H1 (cell line): ENCODE results near the gene CTIF. TPM values are rescaled to one million over a fixed set of nuclear protein-coding genes. Genes with fewer than 3 reads are reported as not detected.

Experiments used
- CTCF ChIA-PET: fragments of 300-600 bp; sonication (Branson Sonifier 250); formaldehyde crosslinking; loops from one replicate; lab custom pipeline; 2021; ENCODE audit not compliant: partially characterized antibody; lab: Charles Lee
- POLR2A ChIA-PET: fragments of 300-600 bp; sonication (Branson Sonifier 250); formaldehyde crosslinking; loops from one replicate; lab custom pipeline; 2021; ENCODE audit warnings: inconsistent platforms; ENCODE audit not compliant: partially characterized antibody; lab: Charles Lee
- DNase-seq, 2 experiments: peaks; one replicate each; pipeline versions ENCODE4 v3.0.0 to v3.0.0-alpha.2; 2010 to 2022; ENCODE audit warnings: low spot score in 2 of 2, low read depth in 1 of 2, mixed read lengths in 1 of 2
- FAIRE-seq: peaks from 2 replicates; lab custom pipeline; 2011; peaks lifted over from hg19 to GRCh38; lab: Jason Lieb, UNC
- H2AFZ ChIP-seq: 2 replicates; pipeline ENCODE4 v1.8.1; 2012; ENCODE audit warnings: low read length, inconsistent platforms
- H2AK5ac ChIP-seq: 2 replicates; pipeline ENCODE4 v1.6.1; 2013; ENCODE audit warnings: low read depth, low read length
- H2BK120ac ChIP-seq: replicated peaks from 2 replicates; pipeline ENCODE3; 2013; ENCODE audit warnings: low read depth, low read length, inconsistent platforms
- H2BK12ac ChIP-seq: 2 replicates; pipeline ENCODE4 v1.6.1; 2013; ENCODE audit warnings: low read depth, low read length
- H2BK15ac ChIP-seq: 2 replicates; pipeline ENCODE4 v1.6.1; 2013; ENCODE audit warnings: low read length
- H2BK20ac ChIP-seq: 2 replicates; pipeline ENCODE4 v1.6.1; 2013; ENCODE audit warnings: low read length
- H2BK5ac ChIP-seq: 2 replicates; pipeline ENCODE4 v1.6.1; 2013; ENCODE audit warnings: low read depth, low read length
- H3K14ac ChIP-seq: 2 replicates; pipeline ENCODE4 v1.6.1; 2013; ENCODE audit warnings: inconsistent platforms; ENCODE audit not compliant: insufficient read length
- H3K18ac ChIP-seq: 2 replicates; pipeline ENCODE4 v1.6.1; 2013; ENCODE audit warnings: low read length; ENCODE audit errors: extremely low read depth
- H3K23ac ChIP-seq: 2 replicates; pipeline ENCODE4 v1.6.1; 2013; ENCODE audit warnings: inconsistent platforms; ENCODE audit not compliant: insufficient read length
- H3K23me2 ChIP-seq: 2 replicates; pipeline ENCODE4 v1.6.1; 2013; ENCODE audit warnings: low read depth, low read length
- H3K27ac ChIP-seq: 2 replicates; pipeline ENCODE4 v1.6.1; 2011; ENCODE audit warnings: low read depth, low read length, inconsistent platforms
- H3K27me3 ChIP-seq, 4 experiments: replicated peaks in 1 of 4; 1 replicate in 1 of 4; 2 replicates in 3 of 4; pipeline versions ENCODE4 v1.6.1 to v1.8.1; 2011 to 2013; ENCODE audit warnings: low read length in 3 of 4, mild to moderate bottlenecking in 3 of 4, inconsistent platforms in 2 of 4, mixed read lengths in 2 of 4, moderate library complexity in 1 of 4; ENCODE audit not compliant: control insufficient read depth in 3 of 4, insufficient read depth in 3 of 4; ENCODE audit errors: extremely low read depth in 1 of 4
- H3K36me3 ChIP-seq, 4 experiments: 2 replicates each; pipeline versions ENCODE4 v1.6.1 to v1.8.1; 2011 to 2013; ENCODE audit warnings: mild to moderate bottlenecking in 4 of 4, low read length in 3 of 4, moderate library complexity in 2 of 4, control low read depth in 1 of 4, inconsistent platforms in 1 of 4; ENCODE audit not compliant: insufficient read depth in 4 of 4, control insufficient read depth in 2 of 4
- H3K4ac ChIP-seq: replicated peaks from 2 replicates; pipeline ENCODE3; 2013; ENCODE audit warnings: low read length, low read depth, mixed read lengths, inconsistent platforms; ENCODE audit not compliant: insufficient read length
- H3K4me1 ChIP-seq, 4 experiments: replicated peaks in 1 of 4; 1 replicate in 1 of 4; 2 replicates in 3 of 4; pipeline versions ENCODE4 v1.6.1 to v1.8.1; 2011 to 2013; ENCODE audit warnings: low read length in 3 of 4, inconsistent platforms in 2 of 4, mixed read lengths in 1 of 4; ENCODE audit not compliant: insufficient read depth in 4 of 4, control insufficient read depth in 3 of 4
- H3K4me2 ChIP-seq, 2 experiments: 2 replicates each; pipeline versions ENCODE4 v1.6.1 to v1.8.1; 2011 to 2013; ENCODE audit warnings: low read depth in 2 of 2, low read length in 2 of 2, control low read depth in 1 of 2, inconsistent platforms in 1 of 2, mild to moderate bottlenecking in 1 of 2; ENCODE audit not compliant: insufficient read depth in 1 of 2
- H3K4me3 ChIP-seq, 4 experiments: fragments of 200-600, 300-600 bp in 1 of 4; sonication (generic), shearing (Covaris generic), sonication (Bioruptor Twin) in 1 of 4; 2 replicates each; pipeline versions ENCODE4 v1.5.1 to v1.8.1; 2011 to 2016; ENCODE audit warnings: low read length in 4 of 4, low read depth in 3 of 4, control low read depth in 2 of 4, inconsistent platforms in 2 of 4, mild to moderate bottlenecking in 2 of 4, mixed read lengths in 1 of 4, moderate library complexity in 1 of 4; ENCODE audit not compliant: insufficient read depth in 2 of 4; ENCODE audit errors: extremely low read depth in 1 of 4
- H3K56ac ChIP-seq: replicated peaks from 2 replicates; pipeline ENCODE3; 2013; ENCODE audit warnings: low read depth, mild to moderate bottlenecking, mixed read lengths, low read length, inconsistent platforms; ENCODE audit not compliant: insufficient read length
- H3K79me1 ChIP-seq: 2 replicates; pipeline ENCODE4 v1.6.1; 2013; ENCODE audit warnings: low read depth, low read length, control low read depth
- H3K79me2 ChIP-seq, 2 experiments: 2 replicates each; pipeline versions ENCODE4 v1.6.1 to v1.8.1; 2012 to 2013; ENCODE audit warnings: low read length in 2 of 2, mild to moderate bottlenecking in 2 of 2, inconsistent platforms in 1 of 2; ENCODE audit not compliant: insufficient read depth in 2 of 2, control insufficient read depth in 1 of 2
- H3K9ac ChIP-seq, 4 experiments: replicated peaks in 1 of 4; 1 replicate in 1 of 4; 2 replicates in 3 of 4; pipeline versions ENCODE4 v1.6.1 to v1.8.1; 2011 to 2013; ENCODE audit warnings: low read depth in 3 of 4, low read length in 3 of 4, control low read depth in 2 of 4, mild to moderate bottlenecking in 2 of 4, moderate library complexity in 2 of 4, inconsistent platforms in 1 of 4; ENCODE audit errors: extremely low read depth in 1 of 4
- H3K9me3 ChIP-seq, 2 experiments: 2 replicates each; pipeline versions ENCODE4 v1.6.1 to v1.8.1; 2012 to 2013; ENCODE audit warnings: mild to moderate bottlenecking in 2 of 2, moderate library complexity in 2 of 2, control low read depth in 1 of 2, inconsistent platforms in 1 of 2, low read depth in 1 of 2, low read length in 1 of 2, mixed read lengths in 1 of 2; ENCODE audit not compliant: insufficient read depth in 2 of 2
- H4K20me1 ChIP-seq, 2 experiments: replicated peaks in 1 of 2; 2 replicates each; pipeline versions ENCODE3 to v1.8.1; 2011 to 2013; ENCODE audit warnings: inconsistent platforms in 2 of 2, low read length in 2 of 2, mild to moderate bottlenecking in 1 of 2; ENCODE audit not compliant: insufficient read depth in 2 of 2, control insufficient read depth in 1 of 2
- H4K5ac ChIP-seq: 2 replicates; pipeline ENCODE4 v1.6.1; 2013; ENCODE audit warnings: low read length, low read depth, mixed read lengths, inconsistent platforms; ENCODE audit not compliant: insufficient read length
- H4K8ac ChIP-seq: 2 replicates; pipeline ENCODE4 v1.8.0; 2013; ENCODE audit warnings: mild to moderate bottlenecking, moderate library complexity, low read length, inconsistent platforms; ENCODE audit not compliant: insufficient read depth; ENCODE audit errors: extremely low read depth
- H4K91ac ChIP-seq: replicated peaks from 2 replicates; pipeline ENCODE3; 2013; ENCODE audit warnings: low read length, mixed read lengths, inconsistent platforms; ENCODE audit not compliant: insufficient read length
- BRCA1 ChIP-seq: IDR thresholded peaks from 2 replicates; pipeline ENCODE4 v1.6.1; 2012; ENCODE audit warnings: low read depth, low read length, improper control_type of control experiment
- CHD1 ChIP-seq: IDR thresholded peaks from 2 replicates; pipeline ENCODE4 v1.6.1; 2012; ENCODE audit warnings: low read depth, low read length, improper control_type of control experiment
- CTBP2 ChIP-seq: IDR thresholded peaks from 2 replicates; pipeline ENCODE4 v1.7.0; 2011; ENCODE audit warnings: borderline replicate concordance, mild to moderate bottlenecking, moderate library complexity, mixed read lengths, low read length; ENCODE audit not compliant: insufficient read depth, insufficient read length
- GABPA ChIP-seq: IDR thresholded peaks from 2 replicates; pipeline ENCODE4 v1.6.1; 2011; ENCODE audit warnings: mild to moderate bottlenecking, low read length, moderate library complexity, borderline replicate concordance; ENCODE audit not compliant: insufficient read depth
- GTF2F1 ChIP-seq: IDR thresholded peaks from 2 replicates; pipeline ENCODE4 v1.6.1; 2012; ENCODE audit warnings: low read depth, low read length, improper control_type of control experiment, borderline replicate concordance
- HDAC6 ChIP-seq: IDR thresholded peaks from one replicate; pipeline ENCODE4 v1.7.1; 2012; ENCODE audit warnings: low read depth, mild to moderate bottlenecking, inconsistent platforms, low read length, moderate library complexity
- JUND ChIP-seq: IDR thresholded peaks from 2 replicates; pipeline ENCODE4 v1.6.1; 2011; ENCODE audit warnings: mild to moderate bottlenecking, improper control_type of control experiment, low read length
- RAD21 ChIP-seq, 2 experiments: IDR thresholded peaks in 1 of 2; conservative IDR thresholded peaks in 1 of 2; 2 replicates each; pipeline ENCODE4 v1.6.1; 2011; ENCODE audit warnings: low read depth in 2 of 2, low read length in 2 of 2, improper control_type of control experiment in 1 of 2, inconsistent platforms in 1 of 2, mild to moderate bottlenecking in 1 of 2, moderate library complexity in 1 of 2
- SIN3A ChIP-seq, 2 experiments: IDR thresholded peaks in 1 of 2; conservative IDR thresholded peaks in 1 of 2; 2 replicates each; pipeline ENCODE4 v1.6.1; 2011 to 2012; ENCODE audit warnings: low read length in 2 of 2, improper control_type of control experiment in 1 of 2, low read depth in 1 of 2, mild to moderate bottlenecking in 1 of 2
- SP1 ChIP-seq: IDR thresholded peaks from 2 replicates; pipeline ENCODE4 v1.6.1; 2011; ENCODE audit warnings: low read depth, low read length
- SUZ12 ChIP-seq: fragments of 200-600 bp; sonication (generic); IDR thresholded peaks from 2 replicates; pipeline ENCODE4 v1.6.1; 2012; ENCODE audit warnings: mild to moderate bottlenecking, inconsistent platforms, low read length, moderate library complexity, mixed read lengths
- TCF12 ChIP-seq: IDR thresholded peaks from 2 replicates; pipeline ENCODE4 v1.6.1; 2011; ENCODE audit warnings: low read depth, mild to moderate bottlenecking, low read length
- YY1 ChIP-seq: IDR thresholded peaks from 2 replicates; pipeline ENCODE4 v1.6.1; 2011; ENCODE audit warnings: low read depth, mild to moderate bottlenecking, low read length
- WGBS, 2 experiments: shearing (Covaris generic) in 1 of 2; methylation state at CpG; one replicate each; pipeline versions ENCODE4 v1.1.6 to v1.1.7; 2013 to 2015; ENCODE audit warnings: low lambda C conversion rate in 2 of 2, mixed read lengths in 2 of 2, inconsistent platforms in 1 of 2, low coverage in 1 of 2, missing lambda C conversion rate in 1 of 2; ENCODE audit not compliant: insufficient replicate concordance in 2 of 2, insufficient coverage in 1 of 2, insufficient read length in 1 of 2; ENCODE audit errors: extremely low coverage in 1 of 2, missing lambda C conversion rate in 1 of 2; 5-methylcytosine and 5-hydroxymethylcytosine counted together
- polyA plus RNA-seq, 7 experiments: library from polyadenylated mRNA; depleted of rRNA in 3 of 7; stranded (reverse) in 5 of 7; unstranded in 2 of 7; fragments of >200 nt in 5 of 7; fragments of 200-250 nt in 2 of 7; gene quantifications; 1 replicate in 5 of 7; 2 replicates in 1 of 7; 4 replicates in 1 of 7; pipeline versions ENCODE4 v1.2.1 to v1.2.3, GENCODE V29; 2011 to 2013; ENCODE audit warnings: missing spikeins in 2 of 7, mixed read lengths in 2 of 7
- total RNA-seq: library from RNA; stranded (reverse); fragmentation: NEBNext Ultra II Directional; extraction: Animal tissue kit (Norgen Biotek cat#: 25700); gene quantifications from 2 replicates; pipeline ENCODE4 v1.2.1, GENCODE V29; 2021

The CTIF gene
- total and polyA plus RNA-seq, 2 of the 8 experiments (the other 6 are each of a cell fraction or from before 2014, with no cell fraction given), result 9.0 to 17.8 TPM

DNA sequence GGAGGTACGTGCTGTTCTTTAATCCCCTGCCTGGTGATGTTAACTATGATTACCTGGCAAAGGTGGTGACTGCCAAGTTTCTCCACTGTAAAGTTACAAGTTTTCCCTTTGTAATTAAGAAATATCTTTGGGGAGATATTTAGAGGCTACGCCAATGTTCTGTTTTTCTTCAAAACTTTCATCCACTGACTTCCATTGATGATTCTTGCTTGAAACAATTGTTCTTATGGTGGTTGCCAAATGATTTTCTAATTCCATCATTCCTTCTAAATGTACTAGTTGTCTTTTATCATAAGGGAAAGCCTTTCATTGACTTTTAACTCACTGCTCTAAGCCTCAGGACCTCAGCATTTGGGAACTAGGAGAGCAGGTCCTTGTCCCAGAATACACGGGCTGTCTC is 206.5 kb downstream of the CTIF start:
- Histone ChIP-seq H2BK15ac (no peak overlapping the region), H3K9me3 (no peaks in the 10 kb centered on the region), H3K23ac (no peak overlapping the region), H4K8ac (no peak overlapping the region), H3K4ac (no peak overlapping the region), H2AFZ (no peak overlapping the region), H2BK20ac (no peak overlapping the region), H4K5ac (no peak overlapping the region), H3K36me3 (no peaks in the 10 kb centered on the region), H3K4me2 (no peak overlapping the region), H3K27me3 (no peaks in the 10 kb centered on the region), H2BK12ac (no peak overlapping the region), H3K4me3 (no peak overlapping the region), H2BK5ac (no peak overlapping the region), H3K56ac (no peak overlapping the region), H3K4me1 (no peaks in the 10 kb centered on the region; a peak in 1 of 7 replicates), H3K9ac (no peak overlapping the region), H3K23me2 (no peaks in the 10 kb centered on the region), H2BK120ac (no peak overlapping the region), H3K79me1 (no peaks in the 10 kb centered on the region), H3K14ac (no peak overlapping the region), H3K27ac (no peak overlapping the region), H4K20me1 (peaks cover 0 to 1% of the 10 kb centered on the region in 2 experiments), H3K79me2 (no peaks in the 10 kb centered on the region), H3K18ac (no peak overlapping the region), H4K91ac (no peak overlapping the region), H2AK5ac (no peak overlapping the region)
- DNase-seq (no peak), FAIRE-seq (no peak)
- CTCF ChIA-PET, result no interaction called here
- POLR2A ChIA-PET, result no interaction called here
- 92% methylated on average over 3 of the region's 3 CpGs; no CpG with 5 or more reads in 1 of the 2 experiments for WGBS, 2 experiments
- no peak for TF ChIP-seq SUZ12
- TF ChIP-seq SIN3A (conservative IDR thresholded peaks at IDR 0.05 in 1 of 2, IDR thresholded peaks at IDR 0.05 in 1 of 2; ENCODE audit: low read depth in 1 of 2, low read length in 2 of 2), result no peak
- TF ChIP-seq RAD21 (IDR thresholded peaks at IDR 0.05 in 1 of 2, conservative IDR thresholded peaks at IDR 0.05 in 1 of 2; ENCODE audit: low read depth in 2 of 2, low read length in 2 of 2), result no peak
- no peak for TF ChIP-seq TCF12
- no peak for TF ChIP-seq HDAC6
- TF ChIP-seq YY1, result no peak
- TF ChIP-seq SP1, result no peak
- TF ChIP-seq GABPA, result no peak
- no peak for TF ChIP-seq CHD1
- TF ChIP-seq CTBP2, result no peak
- no peak for TF ChIP-seq BRCA1
- no peak for TF ChIP-seq GTF2F1
- no peak for TF ChIP-seq JUND
